AG08396 (cell line): ENCODE measurements around the gene CIB4.

Experiments used
- DNase-seq: peaks from one replicate; pipeline ENCODE4 v3.0.0; 2012; ENCODE audit warnings: low spot score, mixed read lengths

Gene CIB4

DNA sequence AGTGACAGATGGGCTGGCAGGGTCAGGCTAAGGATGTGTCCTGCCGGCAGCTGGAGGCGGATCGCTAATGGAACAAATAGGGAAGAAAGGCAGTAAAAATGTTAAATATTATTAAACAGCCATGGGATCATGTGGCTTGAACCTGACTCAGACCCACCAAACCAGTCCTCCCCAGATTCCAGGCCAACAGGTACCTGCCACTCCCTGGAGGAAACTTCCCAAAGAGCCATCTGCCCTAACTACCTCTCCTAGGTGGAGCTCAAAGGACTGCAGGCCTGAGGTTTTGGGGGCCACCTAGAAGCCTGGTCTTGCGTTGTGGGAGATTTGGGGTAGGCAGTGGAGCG is 34.3 kb downstream of the CIB4 start:
- no peak for DNase-seq

DNA sequence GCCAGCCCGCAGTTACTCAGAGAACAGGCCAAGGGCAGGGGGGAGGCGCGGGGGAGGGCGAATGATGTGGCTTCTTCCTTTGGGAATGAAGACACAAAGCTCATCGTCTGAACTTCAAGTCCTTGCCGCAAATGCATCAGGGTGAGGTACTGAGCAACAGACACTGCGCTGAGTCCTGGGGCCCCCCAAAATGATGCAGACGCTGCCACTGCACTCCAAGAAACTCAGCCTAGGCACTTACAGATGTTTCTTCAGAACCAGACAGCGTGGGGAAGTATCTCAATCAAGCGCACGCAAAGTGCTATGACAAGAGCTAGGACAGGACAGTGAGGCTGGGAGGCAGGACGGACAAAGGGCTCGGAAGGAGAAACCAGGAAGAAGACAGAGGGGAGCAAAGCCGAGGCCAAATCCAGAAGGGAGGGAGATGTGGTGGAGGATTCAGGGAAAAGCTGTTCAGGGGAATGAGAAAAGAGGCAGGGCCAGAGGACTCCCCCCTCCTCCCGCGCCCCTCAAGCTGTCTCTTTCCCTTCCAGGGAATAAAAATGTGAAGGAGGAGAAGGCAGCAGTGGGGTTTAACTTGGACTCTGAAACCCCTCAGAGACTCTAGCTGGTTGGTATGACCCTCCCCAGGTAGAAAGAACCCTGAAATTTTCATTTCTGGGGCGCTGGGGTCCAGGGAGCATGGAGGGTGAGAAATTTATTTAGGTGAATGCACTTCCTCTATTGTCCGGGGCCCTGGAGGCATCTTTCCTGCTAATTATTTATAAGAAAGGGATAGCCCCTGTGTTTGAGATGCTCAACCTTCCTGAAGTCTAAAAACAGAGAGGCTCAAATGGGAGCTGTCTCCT is 34.9 kb downstream of the CIB4 start:
- no peak for DNase-seq

DNA sequence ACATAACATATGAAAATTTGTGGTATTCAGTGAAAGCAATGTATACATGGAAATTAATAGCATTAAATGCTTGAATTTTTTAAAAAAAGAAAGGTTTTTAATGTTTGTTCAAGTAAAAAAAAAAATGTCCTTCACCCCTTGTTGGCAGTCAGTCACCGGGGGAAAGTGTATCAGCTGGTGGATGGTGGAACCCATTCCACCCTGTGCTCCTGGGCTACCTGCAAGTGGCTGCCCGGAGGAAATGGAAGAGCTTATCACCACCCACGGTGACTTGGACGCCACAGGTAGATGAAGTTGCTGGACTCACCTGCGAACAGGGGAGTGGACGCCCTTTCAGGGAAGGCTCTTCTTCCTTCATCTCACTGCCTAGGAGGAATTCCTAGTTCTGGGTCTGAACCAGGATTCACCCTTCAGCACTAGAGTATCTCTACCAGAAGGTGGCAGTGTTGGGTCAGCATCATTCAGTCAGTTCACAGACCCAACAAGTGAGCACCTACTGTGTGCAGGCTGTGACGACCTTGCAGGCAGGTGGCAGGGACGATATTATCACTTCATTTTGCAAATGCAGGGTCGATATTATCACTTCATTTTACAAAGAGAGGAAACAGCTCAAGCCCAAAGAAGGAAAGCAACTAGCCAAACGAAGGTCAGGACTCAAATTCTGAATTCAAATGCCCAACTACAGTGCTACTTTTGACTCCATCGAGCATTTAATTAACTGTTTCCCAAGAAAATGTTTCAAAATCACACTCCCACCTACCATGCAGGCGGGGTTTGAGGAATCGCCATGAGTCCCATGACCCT is 35.8 kb downstream of the CIB4 start:
- peak; percentile 60 for DNase-seq

DNA sequence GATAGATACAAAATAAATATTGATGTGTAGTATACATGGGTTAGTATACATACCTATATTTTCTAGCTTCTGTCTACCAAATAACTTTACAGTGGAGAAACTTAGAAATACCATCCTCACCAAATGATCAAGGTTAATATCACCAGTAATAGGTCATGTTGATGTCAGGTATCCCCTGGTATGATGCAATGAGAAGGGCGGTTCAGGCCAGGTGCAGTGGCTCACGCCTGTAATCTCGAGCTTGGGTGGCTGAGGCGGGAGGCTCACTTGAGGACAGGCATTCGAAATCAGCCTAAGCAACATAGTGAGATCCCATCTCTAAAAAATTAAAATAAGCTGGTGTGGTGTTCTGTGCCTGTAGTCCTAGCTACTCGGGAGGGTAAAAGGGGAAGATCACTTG is 38.6 kb downstream of the CIB4 start:
- DNase-seq: no peak

DNA sequence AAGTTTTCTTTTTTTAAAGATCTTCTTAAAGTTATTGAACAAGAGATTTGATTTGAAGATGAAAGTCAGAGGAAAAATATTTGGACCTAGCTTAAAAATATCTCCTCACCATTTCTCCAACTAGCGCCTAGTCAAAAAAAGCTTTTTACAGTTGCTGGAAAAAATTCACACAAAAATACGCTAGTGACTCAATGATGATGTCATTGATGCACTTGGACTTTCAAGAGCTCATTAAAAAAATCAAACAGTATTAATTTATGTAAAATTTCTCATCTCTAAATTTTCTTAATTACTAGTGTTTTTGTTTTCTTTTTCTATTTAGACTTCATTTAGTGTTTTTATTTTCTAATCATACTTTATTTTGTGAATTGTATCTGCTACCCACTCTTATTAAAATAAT is 41.8 kb downstream of the CIB4 start:
- no peak for DNase-seq

DNA sequence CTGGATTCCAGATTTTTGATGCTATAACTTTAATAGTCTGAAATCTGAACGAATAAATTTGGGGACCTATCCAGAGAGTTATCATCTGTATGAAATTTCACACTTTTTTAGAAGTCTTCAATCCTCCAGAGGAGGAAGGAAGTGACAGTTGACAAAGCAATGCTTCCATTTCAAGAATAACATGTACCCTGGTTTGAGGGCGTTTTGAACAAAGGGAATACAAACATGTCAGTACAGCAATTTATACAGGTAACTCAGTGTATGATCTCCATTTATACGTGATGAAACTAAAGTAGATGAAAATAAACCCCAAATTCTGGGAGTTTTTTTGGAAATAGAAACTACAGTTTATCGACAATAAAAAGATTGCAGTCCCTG is 42.2 kb downstream of the CIB4 start:
- DNase-seq: no peak

DNA sequence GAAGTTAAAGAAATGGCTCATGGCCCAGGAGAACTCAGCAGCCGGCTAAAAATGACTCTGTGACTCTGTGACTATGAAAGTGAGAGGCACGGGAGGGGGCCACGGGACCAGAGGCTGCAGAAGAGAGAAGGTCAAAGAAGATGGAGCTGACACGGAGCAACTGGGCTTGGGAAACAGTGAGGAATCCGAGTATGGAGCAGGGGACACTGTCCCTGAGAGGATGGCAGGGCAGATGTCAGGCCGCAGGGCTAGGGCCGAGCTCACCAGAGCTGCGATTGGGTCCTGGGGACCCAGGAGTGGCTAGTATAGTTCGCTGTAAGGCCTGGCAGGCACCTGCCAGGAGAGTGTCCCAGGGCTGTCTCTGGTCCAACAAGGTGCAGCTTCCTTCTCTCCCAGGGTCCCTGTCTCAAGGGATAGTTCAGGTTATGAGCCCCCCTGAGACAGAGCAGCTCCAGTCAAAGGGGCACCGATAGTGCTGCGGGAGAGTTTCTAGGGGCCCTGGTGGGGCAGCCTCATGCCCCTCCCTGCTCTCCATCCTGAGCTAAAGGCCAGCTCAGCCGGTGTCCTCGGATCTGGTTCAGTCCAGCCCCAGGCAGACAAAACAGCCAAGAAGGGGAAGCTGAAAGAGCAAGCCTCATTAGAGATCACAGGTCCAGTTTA is 42.7 kb downstream of the CIB4 start:
- DNase-seq: no peak

DNA sequence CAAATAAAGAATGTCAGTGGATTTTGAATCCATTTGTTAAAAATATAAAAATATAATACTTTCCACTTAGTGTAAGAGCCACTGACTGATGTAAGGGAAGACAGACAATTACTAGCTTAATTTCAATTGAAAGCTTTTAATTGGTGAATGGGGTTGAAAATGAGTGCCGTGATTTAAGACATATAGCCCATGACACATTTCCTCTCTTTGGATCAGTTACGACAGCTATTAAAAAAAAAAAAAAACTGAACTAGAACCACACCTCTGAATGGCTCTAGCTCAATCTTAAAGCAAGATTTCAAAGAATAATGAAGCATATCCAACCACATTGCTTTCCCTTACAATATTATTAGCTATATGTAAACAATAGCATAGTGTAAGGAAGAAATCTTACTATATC is 44.0 kb downstream of the CIB4 start:
- no peak for DNase-seq

DNA sequence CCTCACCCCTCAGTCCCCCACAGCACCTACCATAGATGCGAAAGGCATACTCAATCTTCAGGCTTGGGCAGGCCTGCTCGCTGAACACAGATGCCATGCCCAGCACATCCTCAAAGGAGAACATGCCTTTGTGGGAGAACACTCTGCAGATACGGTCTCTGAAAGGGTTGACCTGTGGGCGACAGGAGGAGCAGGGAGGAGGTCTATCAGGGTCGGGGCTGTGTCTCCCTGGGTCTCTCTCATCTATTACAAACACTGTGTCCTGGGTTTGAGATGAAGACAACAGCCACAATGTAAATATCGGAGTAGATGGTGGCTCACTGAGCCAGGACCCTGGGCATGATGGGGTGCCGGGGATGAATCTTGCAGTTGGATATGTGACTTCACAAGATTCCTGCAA is 46.0 kb downstream of the CIB4 start:
- DNase-seq: no peak

DNA sequence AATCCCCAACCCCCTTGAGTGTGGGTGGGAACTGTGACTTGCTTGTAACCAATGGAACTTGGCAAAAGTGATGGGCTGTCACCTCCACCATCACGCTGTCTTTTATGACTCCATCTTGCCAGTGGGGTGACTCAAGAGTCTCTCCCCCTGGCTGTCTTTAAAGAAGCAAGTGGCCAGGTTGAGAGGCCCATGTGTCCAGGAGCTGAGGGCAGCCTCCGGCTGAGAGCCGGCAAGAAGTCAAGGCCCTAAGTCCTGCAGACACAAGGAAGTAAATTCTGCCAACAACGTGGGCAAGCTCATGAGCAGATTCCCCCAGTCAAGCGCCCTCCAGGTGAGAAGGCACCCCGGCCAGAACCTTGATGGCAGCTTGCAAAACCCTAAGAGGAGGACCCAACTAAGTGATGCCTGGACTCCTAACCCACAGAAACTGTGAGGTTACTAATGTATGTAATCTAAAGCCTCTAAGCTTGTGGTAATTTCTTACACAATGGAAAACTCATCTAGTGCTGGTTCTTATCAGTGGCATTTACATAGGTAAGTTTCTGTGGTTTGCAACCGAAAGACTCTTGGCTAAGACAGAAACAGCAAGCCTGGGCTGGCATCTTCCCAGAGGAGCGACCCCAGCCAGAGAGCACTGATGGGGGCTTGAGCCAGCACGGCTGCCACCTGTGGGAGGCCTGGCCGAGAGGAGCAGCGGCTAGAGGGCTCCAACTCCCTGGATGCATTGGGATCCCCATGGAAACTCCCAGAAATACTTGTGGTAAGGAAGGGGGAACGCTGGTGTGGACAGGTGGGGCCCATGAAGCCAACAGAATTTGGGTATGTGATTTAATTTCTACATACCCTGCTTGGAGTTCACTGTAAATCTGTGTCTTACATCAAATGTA is 49.3 kb downstream of the CIB4 start:
- no peak for DNase-seq

DNA sequence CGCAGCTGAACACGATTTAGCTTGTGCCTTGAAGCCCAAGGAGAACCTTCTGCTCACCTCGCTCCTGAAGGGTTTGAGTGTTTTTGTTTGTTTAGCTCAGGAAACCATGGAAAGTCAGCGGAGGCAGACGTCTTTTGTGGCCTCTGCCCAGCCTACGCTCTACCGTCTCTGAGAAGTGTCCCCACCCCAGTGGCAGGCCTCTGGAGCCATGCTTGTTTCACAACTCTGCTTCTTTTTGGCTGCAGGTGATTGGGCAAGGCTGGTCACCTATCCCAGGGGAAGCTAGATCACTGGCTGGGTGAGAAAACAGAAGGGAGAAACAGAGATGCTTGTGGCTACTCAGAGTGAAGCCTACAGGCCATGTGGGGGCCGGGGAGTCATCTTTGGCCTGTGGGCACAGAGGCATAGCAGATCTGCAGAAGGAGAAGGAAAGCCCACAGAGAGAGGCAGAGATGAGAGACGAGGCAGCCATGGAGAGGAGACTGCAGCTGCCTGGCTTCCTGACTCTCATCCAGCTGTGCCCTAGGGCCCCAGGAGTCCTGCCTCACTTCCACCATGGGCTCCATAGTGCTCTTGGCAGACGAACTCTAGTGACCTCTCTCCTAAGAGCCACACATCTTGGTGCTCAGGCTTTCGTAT is 50.1 kb downstream of the CIB4 start:
- no peak for DNase-seq

DNA sequence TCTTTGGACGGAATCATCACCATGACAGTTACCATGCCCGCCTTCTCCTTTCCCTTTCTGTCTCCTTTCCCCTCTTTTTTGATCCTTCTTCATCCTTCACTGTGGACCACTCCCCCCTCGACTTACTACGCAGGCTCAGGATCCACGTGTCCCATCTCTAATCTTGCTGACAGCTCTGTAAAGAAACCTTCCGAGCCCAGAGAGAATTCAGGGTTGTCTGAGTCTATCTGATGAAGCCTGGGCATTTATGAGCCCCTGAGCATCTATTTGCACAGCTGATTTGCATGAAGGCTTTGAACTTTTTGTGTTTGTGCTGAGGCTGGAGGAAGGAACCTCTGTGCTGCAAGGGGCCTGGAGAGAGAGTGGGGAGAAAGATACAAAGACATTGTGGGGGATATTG is 50.7 kb downstream of the CIB4 start:
- no peak for DNase-seq

DNA sequence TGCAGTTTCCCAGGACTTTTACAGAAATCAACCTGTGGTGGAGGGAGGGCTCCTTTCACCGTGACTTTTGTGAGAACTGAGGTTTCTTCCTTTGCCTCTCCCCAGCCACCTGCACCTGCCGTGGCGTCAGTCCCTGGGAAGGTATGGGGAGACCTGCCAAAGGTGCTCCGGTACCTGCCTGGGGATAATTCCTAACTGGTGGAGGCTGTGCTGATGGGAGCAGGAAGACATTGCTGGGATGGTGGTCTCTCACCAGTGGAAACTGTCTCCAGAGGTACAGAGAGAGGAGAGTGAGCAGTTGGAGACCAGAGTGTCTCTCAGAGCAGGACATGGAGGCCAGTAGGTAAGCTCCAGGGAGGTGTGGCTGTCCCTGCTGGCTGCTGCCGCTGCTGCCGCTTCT is 52.6 kb downstream of the CIB4 start:
- no peak for DNase-seq

DNA sequence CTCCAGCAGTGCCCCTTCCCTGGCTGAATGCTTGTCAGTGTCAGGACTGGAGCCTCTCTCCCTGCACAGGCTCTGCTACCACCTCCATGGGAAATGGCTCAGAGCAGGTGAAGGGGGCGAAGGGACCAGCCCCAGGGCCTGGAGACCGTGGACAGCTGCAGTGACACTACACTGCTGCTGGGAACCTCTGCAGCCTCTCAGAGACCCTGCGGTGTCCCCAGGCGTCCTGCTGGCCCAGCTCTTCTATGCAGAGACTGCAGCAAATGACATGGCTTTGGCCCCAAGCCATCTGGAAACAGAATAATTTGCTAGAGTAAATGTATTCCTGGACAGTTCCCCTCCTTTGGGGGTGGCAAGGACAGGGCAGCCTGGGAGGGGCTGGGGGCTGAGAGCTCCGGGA is 53.2 kb downstream of the CIB4 start:
- DNase-seq: no peak

DNA sequence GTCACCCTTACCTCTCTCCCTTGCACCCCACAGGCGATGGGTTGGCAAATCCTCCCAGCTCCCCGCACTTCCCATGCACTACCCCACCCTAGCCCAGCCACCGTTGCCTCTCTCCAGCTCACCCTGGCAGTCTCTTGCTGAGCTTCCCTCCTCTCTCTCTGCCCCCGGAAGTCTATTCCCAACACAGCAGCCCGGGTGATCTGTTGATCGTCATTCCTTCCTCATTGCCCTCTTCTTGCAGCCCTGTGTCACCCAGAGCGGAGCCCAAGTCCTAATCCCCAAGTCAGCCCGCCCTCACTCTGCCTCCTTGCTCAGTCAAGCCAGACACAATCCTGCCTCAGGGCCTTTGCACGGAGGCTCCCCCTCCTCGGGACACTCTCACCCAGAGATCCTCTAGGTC is 55.2 kb downstream of the CIB4 start:
- DNase-seq: no peak

DNA sequence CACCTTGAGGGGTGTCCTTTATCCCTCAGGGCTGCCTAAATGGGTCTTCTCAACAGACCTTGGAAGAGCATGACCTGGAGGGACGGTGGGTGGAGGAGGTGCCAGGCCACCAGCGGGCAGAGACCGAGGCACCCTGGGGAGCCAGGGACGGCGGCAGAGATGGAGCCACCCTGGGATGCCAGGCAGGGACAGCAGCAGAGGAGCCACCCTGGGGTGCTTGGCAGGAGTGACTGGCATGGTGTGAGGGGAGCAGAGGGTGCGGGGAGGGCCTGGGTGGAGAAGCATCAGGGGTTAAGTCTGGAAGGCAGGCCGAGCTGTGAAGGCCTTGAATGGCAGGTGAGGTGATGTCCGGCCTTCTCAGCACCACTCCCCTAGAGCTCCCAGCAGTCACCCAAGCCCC is 56.1 kb downstream of the CIB4 start:
- DNase-seq: no peak

DNA sequence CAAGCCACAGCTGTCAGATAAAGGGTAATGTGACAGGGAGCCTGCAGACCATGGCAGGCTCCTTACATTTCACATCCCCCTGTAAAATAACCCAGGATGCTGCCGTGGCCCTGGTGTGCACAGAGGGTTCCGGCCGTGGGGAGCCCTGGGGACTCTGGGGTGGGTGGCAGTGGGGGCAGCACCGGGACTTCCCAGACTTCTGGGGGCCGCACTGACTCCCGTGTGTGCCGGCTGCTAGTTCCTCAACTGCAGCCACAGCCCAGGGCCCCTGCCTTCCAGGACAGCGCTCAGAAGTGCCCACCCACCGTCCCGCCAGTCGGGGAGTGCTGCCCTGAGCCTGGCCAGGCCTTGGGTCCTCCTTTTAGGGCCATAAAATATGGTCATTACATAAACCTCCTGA is 56.5 kb downstream of the CIB4 start:
- DNase-seq: no peak

DNA sequence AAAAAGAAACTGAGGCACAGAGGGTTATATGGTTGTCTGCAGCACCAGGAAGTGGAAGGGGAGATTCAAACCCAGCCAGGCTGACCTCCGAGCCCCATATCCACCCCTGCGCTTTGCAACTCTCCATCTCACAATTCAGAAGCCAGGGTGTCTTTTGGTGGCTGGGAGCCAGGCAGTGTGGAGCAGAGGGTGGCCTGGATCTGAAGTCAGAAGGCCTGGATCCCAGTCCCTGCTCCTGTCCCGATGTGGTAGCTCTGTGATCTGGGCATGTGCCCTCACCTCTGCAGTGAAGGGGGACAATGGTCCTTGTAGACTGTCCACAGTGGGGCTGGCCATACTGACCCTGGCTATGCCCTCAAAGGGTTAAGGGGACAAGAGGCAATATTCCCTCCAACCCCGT is 57.0 kb downstream of the CIB4 start:
- no peak for DNase-seq

DNA sequence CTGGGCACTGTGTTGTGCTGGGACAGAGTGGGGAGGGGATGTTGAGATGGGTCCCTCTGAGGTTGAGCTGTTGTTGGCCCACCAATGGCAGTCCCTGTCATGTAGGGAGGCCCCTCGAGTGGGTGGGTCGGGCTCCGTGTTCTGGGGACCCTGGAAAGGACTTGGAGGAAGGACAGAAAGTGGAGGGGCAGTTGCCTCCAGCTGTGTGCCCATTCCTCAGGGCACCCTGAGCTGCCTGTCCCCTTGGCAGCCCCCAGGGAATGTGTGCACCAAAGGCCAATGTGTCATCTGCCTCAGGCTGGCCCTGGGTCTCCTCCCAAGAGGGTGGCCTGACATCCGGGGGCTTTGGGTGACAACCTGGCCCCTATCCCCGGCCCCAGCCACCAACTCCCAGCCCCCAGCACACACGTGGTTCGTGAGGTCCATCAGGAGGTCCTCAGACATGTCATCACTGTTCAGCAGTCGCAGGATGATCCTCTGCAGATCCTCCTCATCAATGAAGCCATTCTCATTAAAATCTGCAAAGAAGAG is 57.7 kb downstream of the CIB4 start:
- DNase-seq: no peak

DNA sequence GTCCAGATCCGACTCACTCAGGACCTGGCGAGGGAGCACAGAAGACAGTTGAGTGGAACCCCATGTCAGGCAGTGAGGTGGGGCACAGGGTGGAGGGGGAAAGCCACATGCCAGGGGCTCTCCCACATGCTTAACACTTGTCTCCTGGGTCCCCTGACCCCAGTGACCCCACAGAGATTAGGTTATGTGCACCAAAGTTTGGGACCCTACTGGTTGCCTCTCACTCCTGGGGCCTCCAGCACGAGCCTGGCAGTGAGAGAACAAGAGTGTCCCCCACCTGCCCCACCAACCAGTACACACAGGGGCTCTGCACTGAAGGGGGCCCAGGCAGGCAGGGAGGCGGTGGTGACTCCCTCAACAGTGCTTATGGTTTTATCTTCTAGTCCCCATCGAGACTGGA is 58.3 kb downstream of the CIB4 start:
- DNase-seq: no peak
